Muscle layer of duodenum (tissue), 2 donors: Measurements from ENCODE around the gene CDON.

ENCODE experiments used
- H3K27ac ChIP-seq: one replicate; pipeline ENCODE4 v1.7.0; 2013; ENCODE audit warnings: mild to moderate bottlenecking, low read length
- H3K27me3 ChIP-seq: one replicate; pipeline ENCODE4 v1.7.0; 2013; ENCODE audit warnings: low read depth, mild to moderate bottlenecking, control low read depth, low read length
- H3K36me3 ChIP-seq, 2 donors: one replicate each; pipeline ENCODE4 v1.7.0; 2013; ENCODE audit warnings: low read length in 2 of 2, control low read depth in 1 of 2, mild to moderate bottlenecking in 1 of 2; ENCODE audit not compliant: insufficient read depth in 2 of 2, control insufficient read depth in 1 of 2
- H3K4me1 ChIP-seq, 2 donors: one replicate each; pipeline ENCODE4 v1.7.0; 2013; ENCODE audit warnings: low read length in 2 of 2, mild to moderate bottlenecking in 2 of 2, control low read depth in 1 of 2, moderate library complexity in 1 of 2; ENCODE audit not compliant: insufficient read depth in 2 of 2, control insufficient read depth in 1 of 2
- H3K4me3 ChIP-seq, 2 donors: one replicate each; pipeline ENCODE4 v1.7.0; 2013; ENCODE audit warnings: low read length in 2 of 2, low read depth in 1 of 2, mild to moderate bottlenecking in 1 of 2
- H3K9me3 ChIP-seq, 2 donors: one replicate each; pipeline ENCODE4 v1.7.0; 2013; ENCODE audit warnings: low read length in 2 of 2, control low read depth in 1 of 2, mild to moderate bottlenecking in 1 of 2; ENCODE audit not compliant: control insufficient read depth in 1 of 2
- donor health status: healthy.

CDON gene

DNA sequence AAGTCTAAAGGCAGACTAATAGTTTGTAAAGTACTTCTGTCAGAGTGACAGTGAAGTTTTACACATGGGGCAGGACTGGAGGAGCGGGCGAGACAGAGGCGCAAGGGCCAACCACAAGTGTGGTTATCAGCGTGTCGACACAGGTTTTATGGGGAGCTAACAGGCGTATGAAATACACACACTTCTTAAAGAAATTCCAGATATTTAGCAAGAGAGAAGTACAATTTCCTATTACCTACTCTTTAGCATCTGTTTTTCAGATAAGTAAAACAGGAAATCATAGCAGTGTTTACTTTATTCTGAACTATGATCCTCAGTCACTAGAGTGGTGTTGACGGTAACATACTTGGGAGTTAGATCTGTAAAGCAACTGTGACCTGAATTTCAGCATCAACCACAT lies 94.3 kb downstream of the CDON start:
- H3K4me3 ChIP-seq, result no peak overlapping the region
- no peaks in the 10 kb centered on the region for H3K36me3 ChIP-seq
- H3K4me1 ChIP-seq, result no peaks in the 10 kb centered on the region
- no peak overlapping the region for H3K27ac ChIP-seq
- no peaks in the 10 kb centered on the region for H3K9me3 ChIP-seq
- no peaks in the 10 kb centered on the region for H3K27me3 ChIP-seq

DNA sequence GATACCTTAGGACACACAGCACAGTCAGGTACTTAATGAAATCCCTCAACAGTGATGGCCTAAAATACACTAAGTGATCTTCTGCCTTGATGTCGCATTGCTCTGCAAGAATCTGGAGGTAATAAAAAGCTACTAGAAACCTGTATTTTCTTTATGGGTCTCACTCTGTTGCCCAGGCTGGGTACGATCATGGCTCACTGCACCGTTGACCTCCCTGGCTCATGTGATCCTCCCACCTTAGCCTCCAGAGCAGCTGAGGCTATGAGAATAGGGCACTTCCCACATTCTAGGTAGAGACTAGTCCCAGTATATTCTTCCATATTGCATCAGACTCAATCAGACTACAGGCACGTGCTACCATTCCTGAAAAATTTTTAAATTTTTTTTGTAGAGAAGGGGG lies 95.2 kb downstream of the CDON start:
- Histone ChIP-seq H3K27ac (no peak overlapping the region), H3K27me3 (no peaks in the 10 kb centered on the region), H3K9me3 (peaks cover 0 to 2% of the 10 kb centered on the region in 2 donors), H3K4me3 (no peak overlapping the region), H3K36me3 (peaks cover 0 to 2% of the 10 kb centered on the region in 2 donors), H3K4me1 (no peaks in the 10 kb centered on the region)

GRCh38 chr11:125960771-125961170 lies 101.9 kb downstream of the CDON start:
- Histone ChIP-seq H3K4me3 (no peak overlapping the region), H3K9me3 (peaks cover 0 to 4% of the 10 kb centered on the region in 2 donors), H3K27me3 (no peaks in the 10 kb centered on the region), H3K4me1 (peaks cover 0 to 5% of the 10 kb centered on the region in 2 donors), H3K36me3 (peaks cover 26 to 52% of the 10 kb centered on the region in 2 donors), H3K27ac (no peak overlapping the region)

DNA sequence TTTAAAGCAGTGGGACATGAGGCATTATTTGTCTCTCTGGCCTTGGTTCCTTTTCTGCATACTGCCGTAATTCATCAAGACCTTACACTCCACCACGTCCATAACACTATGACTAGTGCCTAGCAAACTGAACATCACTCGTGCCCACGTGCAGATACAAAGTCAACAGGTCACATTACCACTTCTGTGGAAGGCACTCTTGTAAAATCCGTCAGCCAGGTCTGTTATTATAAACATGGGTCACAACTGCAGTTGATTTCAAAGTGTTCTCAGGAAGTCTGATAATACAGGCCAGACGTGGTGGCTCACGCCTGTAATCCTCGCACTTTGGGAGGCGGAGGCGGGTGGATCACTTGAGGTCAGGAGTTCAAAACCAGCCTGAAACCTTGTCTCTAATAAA lies 102.7 kb downstream of the CDON start:
- Histone ChIP-seq H3K36me3 (peaks cover 26 to 57% of the 10 kb centered on the region in 2 donors), H3K4me3 (no peak overlapping the region), H3K9me3 (peaks cover 0 to 4% of the 10 kb centered on the region in 2 donors), H3K27ac (no peak overlapping the region), H3K27me3 (no peaks in the 10 kb centered on the region), H3K4me1 (peaks cover 0 to 5% of the 10 kb centered on the region in 2 donors)

DNA sequence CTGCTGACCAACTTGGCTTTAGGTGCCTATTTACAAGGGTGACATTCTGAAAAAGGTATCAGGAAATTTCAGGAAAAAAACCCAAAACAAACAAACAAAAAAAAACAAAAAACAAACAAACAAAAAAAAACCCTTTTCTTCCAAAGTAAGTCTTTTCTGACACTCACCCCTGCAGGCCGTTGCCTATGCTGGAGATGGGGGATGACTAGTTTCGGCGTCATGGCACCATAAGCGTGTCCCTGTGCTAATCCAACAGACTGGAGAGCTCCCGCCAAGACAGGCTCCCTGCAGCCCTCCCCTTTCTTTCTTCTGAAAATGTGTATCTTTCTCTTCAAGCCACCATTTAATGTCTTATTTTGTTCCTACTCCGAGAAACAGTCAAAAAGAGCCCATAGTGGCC lies 103.2 kb downstream of the CDON start:
- no peak overlapping the region for H3K27ac ChIP-seq

DNA sequence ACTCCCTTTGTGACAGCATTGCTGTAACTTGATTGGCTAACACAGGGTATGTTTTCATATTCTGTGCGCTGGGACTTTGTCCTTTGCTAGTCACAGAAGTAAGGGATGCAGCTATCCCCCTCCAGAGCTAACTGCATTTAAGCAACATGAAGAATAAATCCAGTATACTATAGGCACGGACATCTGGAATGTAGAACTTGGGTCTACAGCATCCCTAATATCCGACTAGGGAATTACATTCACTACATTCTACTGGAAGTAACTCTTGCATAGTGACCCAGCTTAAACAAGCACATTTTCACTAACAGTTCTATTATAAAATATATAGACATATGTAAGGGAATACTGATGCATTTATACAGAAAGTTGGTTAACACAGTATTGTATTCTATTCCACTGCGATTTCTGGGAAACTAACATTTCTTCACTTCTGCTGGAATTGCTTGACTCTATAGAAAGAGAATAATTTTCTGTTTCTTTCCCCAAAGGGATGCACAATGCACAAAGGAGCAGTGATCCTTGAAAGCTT lies 103.7 kb downstream of the CDON start:
- Histone ChIP-seq H3K4me3 (no peak overlapping the region), H3K27me3 (no peaks in the 10 kb centered on the region), H3K4me1 (peaks cover 0 to 5% of the 10 kb centered on the region in 2 donors), H3K27ac (no peak overlapping the region), H3K9me3 (peaks cover 0 to 4% of the 10 kb centered on the region in 2 donors), H3K36me3 (peaks cover 26 to 61% of the 10 kb centered on the region in 2 donors)

More for the DNA sequence above, 103.2 kb downstream of the CDON start:
- H3K4me3 ChIP-seq, result no peak overlapping the region
- H3K27me3 ChIP-seq, result no peaks in the 10 kb centered on the region
- peaks cover 0 to 5% of the 10 kb centered on the region in 2 donors for H3K4me1 ChIP-seq
- H3K36me3 ChIP-seq, result peaks cover 26 to 61% of the 10 kb centered on the region in 2 donors
- peaks cover 0 to 4% of the 10 kb centered on the region in 2 donors for H3K9me3 ChIP-seq

GRCh38 chr11:125957618-125958332 lies 104.9 kb downstream of the CDON start:
- H3K9me3 ChIP-seq, result peaks cover 0 to 4% of the 10 kb centered on the region in 2 donors
- H3K27me3 ChIP-seq, result no peaks in the 10 kb centered on the region
- no peak overlapping the region for H3K4me3 ChIP-seq
- peaks cover 26 to 61% of the 10 kb centered on the region in 2 donors for H3K36me3 ChIP-seq
- peaks cover 3 to 15% of the 10 kb centered on the region in 2 donors for H3K4me1 ChIP-seq
- no peak overlapping the region for H3K27ac ChIP-seq

DNA sequence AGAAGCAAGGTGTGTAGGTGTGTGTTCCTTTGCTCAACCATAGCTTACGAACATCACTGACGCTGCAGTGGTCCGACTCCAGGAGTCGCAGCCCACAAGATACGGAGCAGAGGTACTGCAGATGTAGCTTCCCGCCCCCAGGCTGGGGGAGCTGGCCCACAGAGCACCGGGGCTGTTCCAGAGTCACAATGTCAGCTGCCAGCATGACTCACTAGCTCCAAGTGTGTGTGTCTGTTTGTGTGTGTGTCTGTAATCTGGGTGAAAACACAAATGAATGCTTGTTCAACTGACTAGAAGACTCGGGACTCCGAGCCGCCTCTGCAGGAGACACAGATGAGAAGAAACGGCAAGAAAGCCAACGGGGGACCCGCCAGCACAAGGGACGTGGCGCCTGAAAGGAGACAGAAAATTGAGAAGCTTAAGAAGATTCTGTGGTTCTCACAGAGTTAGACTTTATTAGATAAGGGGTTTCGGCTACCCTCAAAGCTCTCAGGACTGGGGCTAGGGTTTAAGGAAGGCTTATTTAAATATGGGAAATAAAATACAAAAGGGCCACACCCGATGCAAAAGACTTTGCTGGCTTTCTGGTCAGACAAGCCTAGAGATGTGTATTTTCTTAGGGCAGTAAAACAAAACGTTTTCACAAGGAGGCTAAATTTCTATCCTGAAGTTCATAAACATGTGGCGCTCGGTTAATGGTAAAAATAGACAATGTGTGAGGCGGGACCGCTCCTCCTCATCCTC lies 106.1 kb downstream of the CDON start:
- no peaks in the 10 kb centered on the region for H3K9me3 ChIP-seq
- no peak overlapping the region for H3K4me3 ChIP-seq
- H3K27me3 ChIP-seq, result no peaks in the 10 kb centered on the region
- H3K36me3 ChIP-seq, result peaks cover 23 to 49% of the 10 kb centered on the region in 2 donors
- peaks cover 3 to 27% of the 10 kb centered on the region in 2 donors for H3K4me1 ChIP-seq
- H3K27ac ChIP-seq, result no peak overlapping the region

DNA sequence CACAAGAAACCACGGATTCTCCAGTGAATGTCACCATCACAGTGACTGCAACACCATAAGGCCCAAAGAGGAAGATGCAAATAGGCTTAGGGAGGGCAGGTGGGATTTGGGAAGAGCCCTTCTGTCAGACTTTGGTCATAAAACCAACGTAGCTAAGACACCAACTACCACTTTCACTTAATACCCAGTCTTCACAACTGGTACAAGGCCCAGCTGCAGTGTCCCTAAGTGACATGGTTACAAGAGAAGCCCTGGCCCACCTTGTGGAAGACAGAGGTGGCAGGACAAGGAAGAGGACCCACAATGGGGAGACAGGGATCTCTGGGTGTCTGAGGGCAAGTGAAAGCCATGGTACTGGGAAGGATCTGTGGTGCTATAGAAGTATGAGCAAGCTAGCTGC lies 106.8 kb downstream of the CDON start:
- no peak overlapping the region for H3K4me3 ChIP-seq
- H3K36me3 ChIP-seq, result peaks cover 16 to 42% of the 10 kb centered on the region in 2 donors
- no peak overlapping the region for H3K27ac ChIP-seq
- no peaks in the 10 kb centered on the region for H3K9me3 ChIP-seq
- H3K27me3 ChIP-seq, result no peaks in the 10 kb centered on the region
- peaks cover 3 to 34% of the 10 kb centered on the region in 2 donors for H3K4me1 ChIP-seq

GRCh38 chr11:125954945-125955640 lies 107.6 kb downstream of the CDON start:
- Histone ChIP-seq H3K4me3 (no peak overlapping the region), H3K27me3 (no peaks in the 10 kb centered on the region), H3K27ac (no peak overlapping the region), H3K36me3 (peaks cover 13 to 34% of the 10 kb centered on the region in 2 donors), H3K4me1 (peaks cover 3 to 38% of the 10 kb centered on the region in 2 donors), H3K9me3 (no peaks in the 10 kb centered on the region)
